Colon (tissue), 2 donors: Measurements from ENCODE around the gene MICAL2.

ENCODE experiments used
- FAIRE-seq: peaks from 2 replicates; lab custom pipeline; 2012; peaks lifted over from hg19 to GRCh38; lab: Jason Lieb, UNC
- donor health status: control.
- donor health status: control.

The MICAL2 gene

GRCh38 chr11:12248330-12248729, 137.9 kb downstream of the MICAL2 start:
- no peak for FAIRE-seq

GRCh38 chr11:12249590-12250260, 139.3 kb downstream of the MICAL2 start:
- no peak for FAIRE-seq

- FAIRE-seq: no peak
These were observed 141.5 kb downstream of the MICAL2 start for GRCh38 chr11:12251666-12252560.

- no peak for FAIRE-seq
These were observed 143.5 kb downstream of the MICAL2 start for GRCh38 chr11:12253843-12254281.

- FAIRE-seq: no peak
These were observed 148.1 kb downstream of the MICAL2 start for GRCh38 chr11:12258451-12258850.

GRCh38 chr11:12259956-12260355, 149.6 kb downstream of the MICAL2 start:
- no peak for FAIRE-seq

- no peak for FAIRE-seq
These were observed 150.5 kb downstream of the MICAL2 start for GRCh38 chr11:12260731-12261521.

- FAIRE-seq: no peak
These were observed 151.2 kb downstream of the MICAL2 start for GRCh38 chr11:12261551-12261950.

GRCh38 chr11:12263141-12263693, 152.8 kb downstream of the MICAL2 start:
- FAIRE-seq: no peak

- no peak for FAIRE-seq
These were observed 154.0 kb downstream of the MICAL2 start for GRCh38 chr11:12264361-12264760.

GRCh38 chr11:12266132-12266531, 155.7 kb downstream of the MICAL2 start:
- no peak for FAIRE-seq

- no peak for FAIRE-seq
These were observed 156.6 kb downstream of the MICAL2 start for GRCh38 chr11:12266943-12267342.

- no peak for FAIRE-seq
These were observed 157.5 kb downstream of the MICAL2 start for GRCh38 chr11:12267921-12268320.

- no peak for FAIRE-seq
These were observed 158.7 kb downstream of the MICAL2 start for GRCh38 chr11:12269104-12269441.

GRCh38 chr11:12269446-12270214, 159.2 kb downstream of the MICAL2 start:
- no peak for FAIRE-seq

GRCh38 chr11:12270215-12270797, 159.9 kb downstream of the MICAL2 start:
- no peak for FAIRE-seq

- FAIRE-seq: no peak
These were observed 160.4 kb downstream of the MICAL2 start for GRCh38 chr11:12270817-12271216.

GRCh38 chr11:12271241-12271640, 160.9 kb downstream of the MICAL2 start:
- no peak for FAIRE-seq

- no peak for FAIRE-seq
These were observed 161.5 kb downstream of the MICAL2 start for GRCh38 chr11:12271826-12272366.

GRCh38 chr11:12272821-12273617, 162.6 kb downstream of the MICAL2 start:
- FAIRE-seq: no peak
